HCT116 (cell line): ENCODE data around the gene PSMB4. TPM values are rescaled to one million over a fixed set of nuclear protein-coding genes. Genes with fewer than 3 reads are reported as not detected.

ENCODE experiments used
- ATAC-seq: fragments of 200-7000 bp; cut with Tn5 transposase; 2 replicates; pipeline ENCODE4 v1.9.1; 2020; ENCODE audit warnings: mild to moderate bottlenecking, moderate library complexity
- BruUV-seq: library from RNA; stranded (reverse); fragments of 400-500 nt; replicated peaks from 2 replicates; lab custom pipeline; 2021; lab: Mats Ljungman, UMichigan
- CTCF ChIA-PET: fragments of 300-600 bp; sonication (Branson Sonifier 250); formaldehyde crosslinking; loops from one replicate; lab custom pipeline; 2021; ENCODE audit warnings: antibody characterized with exemption; lab: Charles Lee
- POLR2A ChIA-PET: fragments of 300-600, 350-600 bp; sonication (Branson Sonifier 250); formaldehyde crosslinking; loops from one replicate; lab custom pipeline; 2021; ENCODE audit warnings: antibody characterized with exemption; lab: Charles Lee
- RAD21 ChIA-PET, 2 experiments: fragments of 300-600 bp; sonication (Branson Sonifier 250); formaldehyde crosslinking; loops; one replicate each; lab custom pipeline; 2023; ENCODE audit warnings: low total read pairs in 2 of 2; ENCODE audit not compliant: uncharacterized antibody in 2 of 2, unreplicated experiment in 2 of 2, low non-redundant PET in 1 of 2; lab: Charles Lee
- DNase-seq: peaks from one replicate; pipeline ENCODE4 v3.0.0-alpha.2; 2010; ENCODE audit warnings: low read depth, low spot score
- H2AFZ ChIP-seq: fragments of 200-600 bp; shearing (Covaris generic), sonication (generic); 2 replicates; pipeline ENCODE4 v1.6.1; 2017; ENCODE audit warnings: low read depth, mixed run types, mixed read lengths, antibody characterized with exemption, low read length; ENCODE audit not compliant: poor library complexity, severe bottlenecking
- H3K27ac ChIP-seq: 2 replicates; pipeline ENCODE4 v1.5.1; 2012; ENCODE audit warnings: low read depth, low read length
- H3K27me3 ChIP-seq: fragments of 200-600 bp; sonication (generic); 2 replicates; pipeline ENCODE4 v1.6.1; 2016; ENCODE audit warnings: mixed run types, low read length, mixed read lengths; ENCODE audit not compliant: insufficient read depth
- H3K36me3 ChIP-seq, 2 experiments: fragments of 200-500 bp in 1 of 2; fragments of 200-600 bp in 1 of 2; sonication (Bioruptor generic) in 1 of 2; sonication (generic) in 1 of 2; 2 replicates each; pipeline versions ENCODE4 v1.5.1 to v1.6.1; 2014 to 2016; ENCODE audit warnings: low read length in 2 of 2, inconsistent platforms in 1 of 2, mixed read lengths in 1 of 2, mixed run types in 1 of 2; ENCODE audit not compliant: insufficient read depth in 2 of 2, control insufficient read depth in 1 of 2
- H3K4me1 ChIP-seq, 2 experiments: fragments of 200-600 bp in 1 of 2; sonication (generic) in 1 of 2; 2 replicates each; pipeline versions ENCODE4 v1.5.1 to v1.6.1; 2012 to 2017; ENCODE audit warnings: low read length in 2 of 2, inconsistent platforms in 1 of 2, mild to moderate bottlenecking in 1 of 2, mixed read lengths in 1 of 2, mixed run types in 1 of 2, moderate library complexity in 1 of 2; ENCODE audit not compliant: insufficient read depth in 2 of 2, control insufficient read depth in 1 of 2
- H3K4me2 ChIP-seq: fragments of 200-600 bp; sonication (generic); 2 replicates; pipeline ENCODE4 v1.6.1; 2017; ENCODE audit warnings: mixed run types, low read length, mixed read lengths
- H3K4me3 ChIP-seq, 2 experiments: fragments of 200-600 bp in 1 of 2; sonication (generic) in 1 of 2; replicated peaks in 1 of 2; 2 replicates each; pipeline ENCODE4 v1.5.1; 2011 to 2016; ENCODE audit warnings: low read length in 2 of 2, control low read depth in 1 of 2, low read depth in 1 of 2, mild to moderate bottlenecking in 1 of 2, mixed read lengths in 1 of 2, mixed run types in 1 of 2
- H3K79me2 ChIP-seq: fragments of 200-600 bp; sonication (generic); 2 replicates; pipeline ENCODE4 v1.6.1; 2017; ENCODE audit warnings: mild to moderate bottlenecking, mixed run types, low read length, moderate library complexity, mixed read lengths; ENCODE audit not compliant: insufficient read depth
- H3K9ac ChIP-seq: fragments of 200-600 bp; sonication (generic); 2 replicates; pipeline ENCODE4 v1.6.1; 2016; ENCODE audit warnings: low read length, mixed read lengths
- H3K9me2 ChIP-seq: fragments of 200-600 bp; sonication (generic), shearing (Covaris generic); 2 replicates; pipeline ENCODE4 v1.6.1; 2017; ENCODE audit warnings: mixed run types, mild to moderate bottlenecking, moderate library complexity; ENCODE audit not compliant: insufficient read depth
- H3K9me3 ChIP-seq, 2 experiments: fragments of 200-500 bp in 1 of 2; fragments of 200-600 bp in 1 of 2; sonication (Bioruptor generic) in 1 of 2; sonication (generic) in 1 of 2; 2 replicates each; pipeline ENCODE4 v1.6.1; 2014 to 2017; ENCODE audit warnings: low read length in 2 of 2, mixed read lengths in 2 of 2, inconsistent platforms in 1 of 2, low read depth in 1 of 2, mild to moderate bottlenecking in 1 of 2, mixed run types in 1 of 2, moderate library complexity in 1 of 2; ENCODE audit not compliant: control insufficient read depth in 1 of 2, insufficient read depth in 1 of 2
- H4K20me1 ChIP-seq: fragments of 200-600 bp; sonication (generic), shearing (Covaris generic); 2 replicates; pipeline ENCODE4 v1.6.1; 2017; ENCODE audit warnings: mixed run types, mild to moderate bottlenecking, moderate library complexity; ENCODE audit not compliant: insufficient read depth
- CEBPB ChIP-seq: IDR thresholded peaks from 2 replicates; pipeline ENCODE4 v1.6.1; 2012; ENCODE audit warnings: low read depth
- FOSL1 ChIP-seq: IDR thresholded peaks from 2 replicates; pipeline ENCODE4 v1.6.1; 2012; ENCODE audit warnings: low read depth
- JUND ChIP-seq: IDR thresholded peaks from 2 replicates; pipeline ENCODE4 v1.6.1; 2012
- REST ChIP-seq: IDR thresholded peaks from 2 replicates; pipeline ENCODE4 v1.6.1; 2012; ENCODE audit warnings: low read depth
- intact Hi-C: fragments of 100-400 bp; cut with micrococcal nuclease; formaldehyde crosslinking; loops from 2 replicates; pipeline ENCODE4 v1.10.0; 2022
- total RNA-seq: library from RNA; stranded (reverse); gene quantifications from one replicate; pipeline ENCODE4 v1.2.1, GENCODE V29; 2021; ENCODE audit not compliant: unreplicated experiment

Gene PSMB4
- total RNA-seq, 1 experiment from 2014 or later: 341 TPM

GRCh38 chr1:151371370-151372057 is 27.9 kb upstream of the PSMB4 start:
- intact Hi-C loops: no loop called here
- POLR2A ChIA-PET: interaction anchor here (0.6 kb wide), 1 partner anchor 22 kb away, joined by 4 read pairs; no protein-coding TSS in a partner anchor
- ATAC-seq: no peak

More at GRCh38 chr1:151371370-151372057, 27.9 kb upstream of the PSMB4 start:
- H3K4me1 ChIP-seq: peaks cover 0 to 2% of the 10 kb centered on the region in 2 experiments; a peak in 1 of 4 replicates
- no peak for DNase-seq
- no peak overlapping the region for H3K4me3 ChIP-seq
- no peak overlapping the region for H3K27ac ChIP-seq
- CTCF ChIA-PET: no interaction called here
- no peaks in the 10 kb centered on the region for H4K20me1 ChIP-seq
- H3K9ac ChIP-seq: no peak overlapping the region
- no TSS peak for BruUV-seq
- no peaks in the 10 kb centered on the region for H3K9me3 ChIP-seq
- TF ChIP-seq REST (no peak), CEBPB (no peak), JUND (no peak), FOSL1 (no peak)
- TF ChIP-seq, all 23 proteins: peak for 0
- Histone ChIP-seq H2AFZ (no peak overlapping the region), H3K36me3 (no peaks in the 10 kb centered on the region), H3K27me3 (no peaks in the 10 kb centered on the region), H3K4me2 (no peak overlapping the region), H3K9me2 (no peaks in the 10 kb centered on the region), H3K79me2 (no peaks in the 10 kb centered on the region)
- RAD21 ChIA-PET: no interaction called here
